CD4-positive, alpha-beta T cell treated with Interleukin-21 for 1 hour (primary cell): ENCODE data around the gene BBS1.
A peak's percentile ranks its signal among the peaks of the same experiment; 100 is the strongest.

Source experiments
- DNase-seq: peaks from one replicate; pipeline ENCODE4 v3.0.0-alpha.2; 2020

The BBS1 gene

GRCh38 chr11:66477263-66478201 lies 32.9 kb upstream of the BBS1 start:
- DNase-seq: no peak

- peak; percentile 44 for DNase-seq
These were observed 31.6 kb upstream of the BBS1 start for GRCh38 chr11:66478729-66479393.

- DNase-seq: no peak
These were observed 30.9 kb upstream of the BBS1 start for GRCh38 chr11:66479394-66480116.

- peak; percentile 95 for DNase-seq
These were observed 30.1 kb upstream of the BBS1 start, which contains the start of gene DPP3 for GRCh38 chr11:66480117-66480938. Gene DPP3, plus strand, starts transcription at chr11:66480434. Its CDS starts 1,767 bp downstream, at chr11:66482201.

GRCh38 chr11:66484806-66485380 lies 25.5 kb upstream of the BBS1 start:
- no peak for DNase-seq

- no peak for DNase-seq
These were observed 21.5 kb upstream of the BBS1 start for GRCh38 chr11:66488957-66489356.

- no peak for DNase-seq
These were observed 20.8 kb upstream of the BBS1 start for GRCh38 chr11:66489636-66490035.

- no peak for DNase-seq
These were observed 19.0 kb upstream of the BBS1 start for GRCh38 chr11:66491315-66491935.

- no peak for DNase-seq
These were observed 18.1 kb upstream of the BBS1 start for GRCh38 chr11:66492161-66492865.

- no peak for DNase-seq
These were observed 17.3 kb upstream of the BBS1 start for GRCh38 chr11:66493130-66493529.

GRCh38 chr11:66494458-66494857 lies 16.0 kb upstream of the BBS1 start:
- DNase-seq: no peak

GRCh38 chr11:66494935-66495334 lies 15.5 kb upstream of the BBS1 start:
- DNase-seq: no peak

GRCh38 chr11:66495401-66495854 lies 15.0 kb upstream of the BBS1 start:
- peak; percentile 9 for DNase-seq

GRCh38 chr11:66497206-66497605 lies 13.2 kb upstream of the BBS1 start:
- DNase-seq: no peak

- no peak for DNase-seq
These were observed 11.9 kb upstream of the BBS1 start for GRCh38 chr11:66498506-66498905.

GRCh38 chr11:66505276-66505816 lies 5.1 kb upstream of the BBS1 start:
- DNase-seq: no peak

- no peak for DNase-seq
These were observed 1.3 kb upstream of the BBS1 start for GRCh38 chr11:66509131-66509561.

- DNase-seq: no peak
These were observed 530 bp downstream of the BBS1 start for GRCh38 chr11:66510990-66511339.

GRCh38 chr11:66523611-66524010 lies 13.2 kb downstream of the BBS1 start:
- DNase-seq: no peak

GRCh38 chr11:66524304-66525040 lies 14.0 kb downstream of the BBS1 start:
- DNase-seq: no peak
